ENCODE measurements around the gene SHISA4.

Gene SHISA4

DNA sequence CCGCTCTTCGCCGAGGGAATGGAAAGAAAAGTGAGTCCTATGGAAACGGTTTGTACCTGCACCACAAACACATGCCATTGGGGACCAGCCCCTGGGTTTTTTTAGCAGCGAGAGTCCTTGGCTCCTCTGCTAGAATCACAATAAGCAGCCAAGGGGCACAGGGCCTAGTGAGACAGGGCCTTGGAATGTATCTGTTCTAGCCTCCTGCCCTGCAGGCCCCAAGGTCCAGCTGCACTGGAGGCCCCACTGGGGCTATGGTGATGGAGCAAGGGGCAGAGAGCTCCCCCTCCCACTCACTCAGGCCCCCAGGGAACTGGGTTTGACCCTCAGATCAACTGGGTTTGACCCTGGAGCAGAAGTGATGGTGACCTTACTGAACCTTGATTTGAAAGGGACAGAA lies 14.4 kb downstream of the SHISA4 start:
- TF ChIP-seq SIN3A (IDR thresholded peaks at IDR 0.05; ENCODE audit: borderline replicate concordance, insufficient read depth, low read length), result no peak
- TF ChIP-seq TAF1 (IDR thresholded peaks at IDR 0.05; ENCODE audit: borderline replicate concordance, insufficient read depth, low read length), result no peak
- TF ChIP-seq, protein P1, sequence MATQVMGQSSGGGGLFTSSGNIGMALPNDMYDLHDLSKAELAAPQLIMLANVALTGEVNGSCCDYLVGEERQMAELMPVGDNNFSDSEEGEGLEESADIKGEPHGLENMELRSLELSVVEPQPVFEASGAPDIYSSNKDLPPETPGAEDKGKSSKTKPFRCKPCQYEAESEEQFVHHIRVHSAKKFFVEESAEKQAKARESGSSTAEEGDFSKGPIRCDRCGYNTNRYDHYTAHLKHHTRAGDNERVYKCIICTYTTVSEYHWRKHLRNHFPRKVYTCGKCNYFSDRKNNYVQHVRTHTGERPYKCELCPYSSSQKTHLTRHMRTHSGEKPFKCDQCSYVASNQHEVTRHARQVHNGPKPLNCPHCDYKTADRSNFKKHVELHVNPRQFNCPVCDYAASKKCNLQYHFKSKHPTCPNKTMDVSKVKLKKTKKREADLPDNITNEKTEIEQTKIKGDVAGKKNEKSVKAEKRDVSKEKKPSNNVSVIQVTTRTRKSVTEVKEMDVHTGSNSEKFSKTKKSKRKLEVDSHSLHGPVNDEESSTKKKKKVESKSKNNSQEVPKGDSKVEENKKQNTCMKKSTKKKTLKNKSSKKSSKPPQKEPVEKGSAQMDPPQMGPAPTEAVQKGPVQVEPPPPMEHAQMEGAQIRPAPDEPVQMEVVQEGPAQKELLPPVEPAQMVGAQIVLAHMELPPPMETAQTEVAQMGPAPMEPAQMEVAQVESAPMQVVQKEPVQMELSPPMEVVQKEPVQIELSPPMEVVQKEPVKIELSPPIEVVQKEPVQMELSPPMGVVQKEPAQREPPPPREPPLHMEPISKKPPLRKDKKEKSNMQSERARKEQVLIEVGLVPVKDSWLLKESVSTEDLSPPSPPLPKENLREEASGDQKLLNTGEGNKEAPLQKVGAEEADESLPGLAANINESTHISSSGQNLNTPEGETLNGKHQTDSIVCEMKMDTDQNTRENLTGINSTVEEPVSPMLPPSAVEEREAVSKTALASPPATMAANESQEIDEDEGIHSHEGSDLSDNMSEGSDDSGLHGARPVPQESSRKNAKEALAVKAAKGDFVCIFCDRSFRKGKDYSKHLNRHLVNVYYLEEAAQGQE (IDR thresholded peaks at IDR 0.05; ENCODE audit: insufficient read depth in 1 of 2, low read depth in 2 of 2, low read length in 2 of 2), result no peak
- no peak for TF ChIP-seq FOXP2 (optimal IDR thresholded peaks at IDR 0.05; ENCODE audit: borderline replicate concordance, extremely low read depth, extremely low read length, insufficient read depth)

DNA sequence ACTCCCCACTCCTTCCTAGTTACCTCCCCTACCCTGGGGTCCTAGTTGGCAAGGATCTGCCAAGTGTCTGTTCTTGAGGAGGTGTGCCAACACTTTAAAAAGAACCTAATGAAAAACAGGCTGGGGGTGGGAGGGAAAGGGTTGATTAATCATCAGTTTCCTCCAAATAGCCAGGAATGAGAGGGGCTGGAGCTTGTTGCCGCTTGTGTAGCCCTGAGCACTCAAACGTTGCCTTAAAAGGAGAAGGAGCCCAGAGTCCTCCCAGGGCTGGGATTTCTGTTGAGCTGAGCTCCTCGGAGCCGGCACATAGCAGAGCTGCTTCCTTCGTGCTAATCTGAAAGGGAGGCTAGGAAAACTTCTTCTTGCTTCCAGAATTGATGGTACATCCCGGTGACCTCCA lies 15.9 kb downstream of the SHISA4 start:
- TF ChIP-seq SIN3A (IDR thresholded peaks at IDR 0.05; ENCODE audit: borderline replicate concordance, insufficient read depth, low read length) (no peak), FOXP2 (optimal IDR thresholded peaks at IDR 0.05; ENCODE audit: borderline replicate concordance, extremely low read depth, extremely low read length, insufficient read depth) (no peak), POLR2AphosphoS5 (IDR thresholded peaks at IDR 0.05; ENCODE audit: low read depth, low read length) (no peak), TAF1 (IDR thresholded peaks at IDR 0.05; ENCODE audit: borderline replicate concordance, insufficient read depth, low read length) (no peak)
- TF ChIP-seq, protein P1 (IDR thresholded peaks at IDR 0.05; ENCODE audit: insufficient read depth in 1 of 2, low read depth in 2 of 2, low read length in 2 of 2), result no peak

DNA sequence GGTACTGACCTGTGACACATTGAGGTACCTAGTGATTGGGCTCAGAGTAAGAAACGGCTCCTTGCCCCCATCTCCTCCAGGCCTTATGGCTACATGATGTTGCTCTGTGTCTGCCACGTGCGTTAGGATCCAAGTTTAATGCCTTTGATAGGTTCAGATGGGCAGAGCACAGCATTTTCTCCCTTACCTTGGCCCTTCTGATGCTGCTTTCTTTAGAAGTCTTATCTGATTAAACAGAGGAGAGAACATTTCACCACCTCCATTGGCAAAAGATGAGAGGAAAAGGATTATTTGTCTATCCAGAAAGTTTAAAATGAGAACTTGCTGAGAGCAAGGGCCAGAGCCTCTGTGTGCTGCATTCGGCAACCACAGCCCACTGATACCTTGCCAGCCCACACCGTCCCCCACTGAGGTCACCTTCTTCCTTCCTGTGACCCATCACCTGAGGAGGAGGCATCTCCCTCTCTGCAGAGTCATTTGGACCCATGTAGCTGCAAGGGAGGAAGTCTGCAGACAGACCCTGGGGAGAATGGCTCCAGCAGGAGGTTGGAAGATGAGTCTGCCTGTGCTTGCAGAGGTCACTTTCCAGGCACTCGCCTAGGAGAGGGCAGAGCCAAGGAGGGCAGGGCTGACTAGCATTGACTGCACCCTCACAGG lies 16.7 kb downstream of the SHISA4 start:
- TF ChIP-seq, protein P1 (IDR thresholded peaks at IDR 0.05; ENCODE audit: insufficient read depth in 1 of 2, low read depth in 2 of 2, low read length in 2 of 2), result no peak
- no peak for TF ChIP-seq FOXP2 (optimal IDR thresholded peaks at IDR 0.05; ENCODE audit: borderline replicate concordance, extremely low read depth, extremely low read length, insufficient read depth)
- no peak for TF ChIP-seq TAF1 (IDR thresholded peaks at IDR 0.05; ENCODE audit: borderline replicate concordance, insufficient read depth, low read length)
- no peak for TF ChIP-seq SIN3A (IDR thresholded peaks at IDR 0.05; ENCODE audit: borderline replicate concordance, insufficient read depth, low read length)
- TF ChIP-seq POLR2AphosphoS5 (IDR thresholded peaks at IDR 0.05; ENCODE audit: low read depth, low read length), result no peak

DNA sequence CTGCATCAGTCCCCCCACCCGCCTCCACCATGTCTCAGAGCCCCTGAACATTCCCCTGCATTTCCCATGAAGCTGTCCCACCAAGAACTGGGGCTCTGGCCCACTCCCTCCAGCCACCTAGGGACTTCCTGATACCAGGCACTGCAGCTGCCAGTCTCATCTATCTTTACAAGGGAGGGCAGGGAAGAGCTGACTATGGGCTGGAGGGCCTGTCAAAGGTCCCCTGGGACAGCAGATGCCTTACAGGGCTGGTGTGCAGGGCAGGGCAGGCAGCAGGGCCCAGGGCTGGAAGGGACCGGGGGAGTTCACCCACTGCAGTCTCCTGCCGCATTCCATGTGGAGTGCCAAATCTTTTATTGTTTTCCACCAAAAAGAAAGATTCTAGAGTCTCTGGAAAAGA lies 17.6 kb downstream of the SHISA4 start:
- TF ChIP-seq POLR2AphosphoS5 (IDR thresholded peaks at IDR 0.05; ENCODE audit: low read depth, low read length), result no peak
- no peak for TF ChIP-seq TAF1 (IDR thresholded peaks at IDR 0.05; ENCODE audit: borderline replicate concordance, insufficient read depth, low read length)
- TF ChIP-seq, protein P1 (IDR thresholded peaks at IDR 0.05; ENCODE audit: insufficient read depth in 1 of 2, low read depth in 2 of 2, low read length in 2 of 2), result no peak
- TF ChIP-seq SIN3A (IDR thresholded peaks at IDR 0.05; ENCODE audit: borderline replicate concordance, insufficient read depth, low read length), result no peak
- TF ChIP-seq FOXP2 (optimal IDR thresholded peaks at IDR 0.05; ENCODE audit: borderline replicate concordance, extremely low read depth, extremely low read length, insufficient read depth), result no peak
